ENCODE results near the gene CFAP299. TPM values are rescaled to one million over a fixed set of nuclear protein-coding genes. Genes with fewer than 3 reads are reported as not detected.

The CFAP299 gene
- total and polyA plus RNA-seq, 2 donors (not counting 3 experiments of a cell fraction or from before 2014, with no cell fraction given), result not detected

- ChIA-PET CTCF (no interaction called here), POLR2A (no interaction called here)
- no peak for FAIRE-seq
- no peaks in the 10 kb centered on the region for H3K9me3 ChIP-seq (replicated peaks; ENCODE audit: control insufficient read depth, insufficient read depth, low read length)
- no peaks in the 10 kb centered on the region for H3K9me1 ChIP-seq (replicated peaks; ENCODE audit: control insufficient read depth, extremely low read depth, insufficient read depth, low read length)
- H3K9ac ChIP-seq (replicated peaks; ENCODE audit: extremely low read depth, insufficient read depth, low read length), result no peak overlapping the region
- no peak overlapping the region for H3K4me3 ChIP-seq (replicated peaks in 1 of 3; ENCODE audit: insufficient read depth in 1 of 3, low read depth in 1 of 3, low read length in 3 of 3)
- H3K4me2 ChIP-seq (ENCODE audit: insufficient read depth, low read length), result no peak overlapping the region
- H3K36me3 ChIP-seq (ENCODE audit: control insufficient read depth in 2 of 2, extremely low read depth in 1 of 2, insufficient read depth in 2 of 2, low read length in 2 of 2), result no peaks in the 10 kb centered on the region
- DNase-seq (ENCODE audit: low read depth, low spot score), result no peak
- H3K79me2 ChIP-seq (ENCODE audit: control insufficient read depth, insufficient read depth, low read length), result no peaks in the 10 kb centered on the region
- no peaks in the 10 kb centered on the region for H3K4me1 ChIP-seq (ENCODE audit: control insufficient read depth, extremely low read depth, insufficient read depth, low read length)
- no TSS peak for BruUV-seq (replicated peaks)
- dilution Hi-C loops (cut with MboI; ENCODE audit: extremely low pct_ligation_motif_present, low sequenced_read_pairs) (no loop called here), intact Hi-C loops (cut with micrococcal nuclease) (no loop called here)
- no peak overlapping the region for H3K27ac ChIP-seq (ENCODE audit: insufficient read depth, low read depth, low read length)
- H2AFZ ChIP-seq (ENCODE audit: low read depth, low read length), result no peak overlapping the region
- no peaks in the 10 kb centered on the region for H4K20me1 ChIP-seq (replicated peaks; ENCODE audit: control insufficient read depth, extremely low read depth, insufficient read depth, low read length)
- no peak for TF ChIP-seq POLR2A (IDR thresholded peaks at IDR 0.05; ENCODE audit: low read depth, low read length)
- no peak for TF ChIP-seq MAX (IDR thresholded peaks at IDR 0.05; ENCODE audit: insufficient read depth, insufficient read length)
- TF ChIP-seq FOS (IDR thresholded peaks at IDR 0.05; ENCODE audit: borderline replicate concordance, insufficient read depth, low read length), result no peak
- no peak for TF ChIP-seq JUN (IDR thresholded peaks at IDR 0.05; ENCODE audit: borderline replicate concordance, insufficient read depth, insufficient read length, low read depth)
- no peak for TF ChIP-seq GATA2 (IDR thresholded peaks at IDR 0.05; ENCODE audit: insufficient read depth, insufficient read length, low read depth, low read length)
- TF ChIP-seq POLR2AphosphoS5 (IDR thresholded peaks at IDR 0.05; ENCODE audit: insufficient read depth, low read depth, low read length), result no peak
- TF ChIP-seq MYC (IDR thresholded peaks at IDR 0.05; ENCODE audit: low read depth, low read length), result no peak
- no peak for TF ChIP-seq CTCF (IDR thresholded peaks at IDR 0.05; ENCODE audit: extremely low read depth in 1 of 2, insufficient read depth in 1 of 2, low read depth in 1 of 2, low read length in 2 of 2)
- TF ChIP-seq EZH2 (IDR thresholded peaks at IDR 0.05; ENCODE audit: borderline replicate concordance, low read depth, low read length, severe bottlenecking), result no peak
- no peaks in the 10 kb centered on the region for H3K27me3 ChIP-seq (ENCODE audit: control insufficient read depth in 2 of 2, insufficient read depth in 2 of 2, low read length in 2 of 2)
Measured at GRCh38 chr4:80454556-80454955, 119.0 kb downstream of the CFAP299 start.

All from endothelial cell of umbilical vein (primary cell).